ENCODE results near the gene PPP1R14D. TPM values are rescaled to one million over a fixed set of nuclear protein-coding genes. Genes with fewer than 3 reads are reported as not detected.

Gene PPP1R14D
- total RNA-seq, 1 donor = not detected

DNA sequence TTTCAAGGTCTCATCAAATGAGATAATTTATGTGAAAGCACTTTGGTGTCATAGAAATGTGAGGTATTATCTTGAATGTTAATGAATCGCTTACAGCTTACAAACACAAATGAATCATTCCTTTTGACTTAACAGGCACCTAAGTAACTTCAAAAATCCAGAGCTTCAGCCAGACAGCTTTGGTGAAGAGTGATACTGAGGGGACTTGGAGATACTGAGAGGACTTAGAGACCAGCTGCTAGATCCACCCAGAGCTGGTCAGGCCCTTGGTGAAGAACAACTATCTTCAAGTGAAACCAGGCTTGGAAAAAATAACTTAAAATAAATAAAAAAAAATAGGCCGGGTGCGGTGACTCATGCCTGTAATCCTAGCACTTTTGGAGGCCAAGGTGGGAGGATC is 37.8 kb downstream of the PPP1R14D start:
- peak overlapping the region; percentile 54 for H3K27ac ChIP-seq (ENCODE audit: low read depth, low read length)
- TF ChIP-seq, protein P1, sequence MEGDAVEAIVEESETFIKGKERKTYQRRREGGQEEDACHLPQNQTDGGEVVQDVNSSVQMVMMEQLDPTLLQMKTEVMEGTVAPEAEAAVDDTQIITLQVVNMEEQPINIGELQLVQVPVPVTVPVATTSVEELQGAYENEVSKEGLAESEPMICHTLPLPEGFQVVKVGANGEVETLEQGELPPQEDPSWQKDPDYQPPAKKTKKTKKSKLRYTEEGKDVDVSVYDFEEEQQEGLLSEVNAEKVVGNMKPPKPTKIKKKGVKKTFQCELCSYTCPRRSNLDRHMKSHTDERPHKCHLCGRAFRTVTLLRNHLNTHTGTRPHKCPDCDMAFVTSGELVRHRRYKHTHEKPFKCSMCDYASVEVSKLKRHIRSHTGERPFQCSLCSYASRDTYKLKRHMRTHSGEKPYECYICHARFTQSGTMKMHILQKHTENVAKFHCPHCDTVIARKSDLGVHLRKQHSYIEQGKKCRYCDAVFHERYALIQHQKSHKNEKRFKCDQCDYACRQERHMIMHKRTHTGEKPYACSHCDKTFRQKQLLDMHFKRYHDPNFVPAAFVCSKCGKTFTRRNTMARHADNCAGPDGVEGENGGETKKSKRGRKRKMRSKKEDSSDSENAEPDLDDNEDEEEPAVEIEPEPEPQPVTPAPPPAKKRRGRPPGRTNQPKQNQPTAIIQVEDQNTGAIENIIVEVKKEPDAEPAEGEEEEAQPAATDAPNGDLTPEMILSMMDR (IDR thresholded peaks at IDR 0.05; ENCODE audit: extremely low read depth, low read depth, low read length) = no peak
- peak overlapping the region; percentile 28 for H3K4me2 ChIP-seq (ENCODE audit: insufficient read depth, low read length)
- no peak overlapping the region for H3K4me3 ChIP-seq (ENCODE audit: insufficient read depth, low read length)
- H3K4me1 ChIP-seq (ENCODE audit: insufficient read depth, low read length) = peaks cover 33% of the 10 kb centered on the region
- H2AFZ ChIP-seq (ENCODE audit: low read length) = no peak overlapping the region
- no peaks in the 10 kb centered on the region for H3K9me3 ChIP-seq (ENCODE audit: low read depth, low read length)
- peaks cover 52% of the 10 kb centered on the region for H3K79me2 ChIP-seq (ENCODE audit: insufficient read depth, low read length)
- peaks cover 28% of the 10 kb centered on the region for H4K20me1 ChIP-seq (ENCODE audit: insufficient read depth, low read length)
- peaks cover 4% of the 10 kb centered on the region for H3K36me3 ChIP-seq (ENCODE audit: insufficient read depth, low read length)
- no peaks in the 10 kb centered on the region for H3K27me3 ChIP-seq (ENCODE audit: insufficient read depth, low read length)
- peak; percentile 72 for DNase-seq (ENCODE audit: insufficient read length, low spot score, missing footprints)

GRCh38 chr15:40789999-40790398 is 38.5 kb downstream of the PPP1R14D start:
- Histone ChIP-seq H3K9me3 (ENCODE audit: low read depth, low read length) (no peaks in the 10 kb centered on the region), H3K27ac (ENCODE audit: low read depth, low read length) (no peak overlapping the region), H3K36me3 (ENCODE audit: insufficient read depth, low read length) (peaks cover 4% of the 10 kb centered on the region), H3K4me1 (ENCODE audit: insufficient read depth, low read length) (peaks cover 33% of the 10 kb centered on the region), H3K27me3 (ENCODE audit: insufficient read depth, low read length) (no peaks in the 10 kb centered on the region), H3K4me2 (ENCODE audit: insufficient read depth, low read length) (no peak overlapping the region), H3K4me3 (ENCODE audit: insufficient read depth, low read length) (no peak overlapping the region), H4K20me1 (ENCODE audit: insufficient read depth, low read length) (peaks cover 35% of the 10 kb centered on the region), H3K79me2 (ENCODE audit: insufficient read depth, low read length) (peaks cover 53% of the 10 kb centered on the region), H2AFZ (ENCODE audit: low read length) (no peak overlapping the region)
- DNase-seq (ENCODE audit: insufficient read length, low spot score, missing footprints) = no peak
- TF ChIP-seq, protein P1 (IDR thresholded peaks at IDR 0.05; ENCODE audit: extremely low read depth, low read depth, low read length) = no peak

DNA sequence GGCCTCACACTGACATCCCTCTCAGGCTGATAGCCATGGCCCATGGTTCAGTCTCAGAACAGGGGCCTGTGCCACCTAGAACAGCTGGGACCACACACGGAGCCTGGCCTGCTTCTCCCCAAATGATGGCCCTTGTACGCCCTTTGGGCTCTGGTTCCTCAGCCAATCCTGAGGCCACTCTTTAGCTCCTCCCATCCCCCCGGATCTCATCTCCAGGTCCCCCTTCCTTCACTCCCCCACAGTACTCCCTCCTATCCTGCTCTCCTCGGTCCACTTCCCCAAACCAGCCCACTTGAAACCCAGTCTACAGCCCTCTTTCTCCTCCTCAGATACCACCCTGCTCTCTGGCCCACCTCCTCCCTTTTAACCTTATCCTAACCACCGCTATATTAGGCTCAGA is 39.4 kb downstream of the PPP1R14D start:
- Histone ChIP-seq H3K79me2 (ENCODE audit: insufficient read depth, low read length) (peaks cover 52% of the 10 kb centered on the region), H2AFZ (ENCODE audit: low read length) (no peak overlapping the region), H4K20me1 (ENCODE audit: insufficient read depth, low read length) (peaks cover 38% of the 10 kb centered on the region), H3K4me1 (ENCODE audit: insufficient read depth, low read length) (peaks cover 33% of the 10 kb centered on the region), H3K4me3 (ENCODE audit: insufficient read depth, low read length) (no peak overlapping the region), H3K4me2 (ENCODE audit: insufficient read depth, low read length) (no peak overlapping the region), H3K9me3 (ENCODE audit: low read depth, low read length) (no peaks in the 10 kb centered on the region), H3K36me3 (ENCODE audit: insufficient read depth, low read length) (peaks cover 7% of the 10 kb centered on the region), H3K27ac (ENCODE audit: low read depth, low read length) (no peak overlapping the region), H3K27me3 (ENCODE audit: insufficient read depth, low read length) (no peaks in the 10 kb centered on the region)
- TF ChIP-seq, protein P1 (IDR thresholded peaks at IDR 0.05; ENCODE audit: extremely low read depth, low read depth, low read length) = no peak
- DNase-seq (ENCODE audit: insufficient read length, low spot score, missing footprints) = no peak

DNA sequence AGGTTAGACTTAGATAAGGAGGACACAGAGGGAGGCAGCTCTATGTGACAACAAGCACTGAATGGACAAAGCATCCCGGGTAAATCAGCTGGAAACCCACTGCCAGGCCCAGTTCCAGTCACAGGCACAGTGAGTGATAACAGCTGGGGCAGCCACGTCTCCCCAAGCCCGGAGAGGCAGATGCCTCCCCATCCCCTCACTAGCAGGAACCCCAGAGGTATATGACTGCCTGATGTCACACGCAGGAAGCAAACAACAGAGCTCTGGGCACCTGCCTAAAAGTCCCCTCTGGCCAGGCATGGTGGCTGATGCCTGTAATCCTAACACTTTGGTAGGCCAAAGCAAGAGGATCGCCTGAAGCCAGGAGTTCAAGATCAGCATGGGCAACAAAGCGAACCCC is 40.5 kb downstream of the PPP1R14D start:
- Histone ChIP-seq H4K20me1 (ENCODE audit: insufficient read depth, low read length) (peaks cover 39% of the 10 kb centered on the region), H3K36me3 (ENCODE audit: insufficient read depth, low read length) (peaks cover 7% of the 10 kb centered on the region), H3K9me3 (ENCODE audit: low read depth, low read length) (no peaks in the 10 kb centered on the region), H2AFZ (ENCODE audit: low read length) (no peak overlapping the region), H3K27ac (ENCODE audit: low read depth, low read length) (peak overlapping the region; percentile 59), H3K4me1 (ENCODE audit: insufficient read depth, low read length) (peaks cover 25% of the 10 kb centered on the region), H3K4me3 (ENCODE audit: insufficient read depth, low read length) (no peak overlapping the region), H3K4me2 (ENCODE audit: insufficient read depth, low read length) (peak overlapping the region; percentile 39), H3K79me2 (ENCODE audit: insufficient read depth, low read length) (peaks cover 58% of the 10 kb centered on the region), H3K27me3 (ENCODE audit: insufficient read depth, low read length) (no peaks in the 10 kb centered on the region)
- TF ChIP-seq, protein P1 (IDR thresholded peaks at IDR 0.05; ENCODE audit: extremely low read depth, low read depth, low read length) = no peak
- DNase-seq (ENCODE audit: insufficient read length, low spot score, missing footprints) = no peak

All from osteoblast (primary cell).